ENCODE data around the gene PSMB8. TPM values are rescaled to one million over a fixed set of nuclear protein-coding genes. Genes with fewer than 3 reads are reported as not detected.

PSMB8 gene
- total RNA-seq, 1 experiment from 2014 or later: 70.8 TPM

- DNase-seq: no peak
- Histone ChIP-seq H3K27me3 (ENCODE audit: insufficient read depth, low read depth) (no peaks in the 10 kb centered on the region), H3K36me3 (ENCODE audit: low read depth) (no peaks in the 10 kb centered on the region), H3K79me2 (ENCODE audit: low read depth) (no peaks in the 10 kb centered on the region), H3F3A (ENCODE audit: insufficient read depth, low read depth) (0 out of 2 replicates have a peak, but pooled peaks cover 9% of the 10 kb centered on the region), H4K20me1 (ENCODE audit: insufficient read depth) (no peaks in the 10 kb centered on the region), H3K27ac (no peak overlapping the region), H3K4me3 (no peak overlapping the region), H3K4me1 (replicated peaks; ENCODE audit: insufficient read depth) (peaks cover 10% of the 10 kb centered on the region), H2AFZ (no peak overlapping the region), H3K9me3 (ENCODE audit: insufficient read depth, low read depth) (no peaks in the 10 kb centered on the region), H3K9me2 (ENCODE audit: insufficient read depth) (no peaks in the 10 kb centered on the region), H3K4me2 (no peak overlapping the region)
- TF ChIP-seq EZH2 (IDR thresholded peaks at IDR 0.05; ENCODE audit: low read depth) (no peak), CTCF (conservative IDR thresholded peaks at IDR 0.05) (no peak)
- intact Hi-C loops (cut with micrococcal nuclease; ENCODE audit: unreplicated experiment): loop anchor here (10.0 kb wide), 1 partner anchor 863 kb away; no protein-coding TSS in a partner anchor
- ChIA-PET CTCF (interaction anchor here (1.5 kb wide), 1 partner anchor 26 kb away, joined by 4 read pairs; no protein-coding TSS in a partner anchor), POLR2A (ENCODE audit: unreplicated experiment) (no interaction called here)
- BruUV-seq (replicated peaks): no TSS peak
Measured at GRCh38 chr6:32842021-32842650, 1.7 kb downstream of the PSMB8 start.

- intact Hi-C loops (cut with micrococcal nuclease; ENCODE audit: unreplicated experiment): loop anchor here (10.0 kb wide), 1 partner anchor 864 kb away; no protein-coding TSS in a partner anchor
Measured at GRCh38 chr6:32840604-32841246, 3.1 kb downstream of the PSMB8 start.

More at GRCh38 chr6:32840604-32841246, 3.1 kb downstream of the PSMB8 start:
- Histone ChIP-seq H3K79me2 (ENCODE audit: low read depth) (no peaks in the 10 kb centered on the region), H3K4me2 (no peak overlapping the region), H3F3A (ENCODE audit: insufficient read depth, low read depth) (0 out of 2 replicates have a peak, but pooled peaks cover 9% of the 10 kb centered on the region), H3K4me3 (no peak overlapping the region), H3K9me2 (ENCODE audit: insufficient read depth) (no peaks in the 10 kb centered on the region), H3K4me1 (replicated peaks; ENCODE audit: insufficient read depth) (peaks cover 14% of the 10 kb centered on the region), H2AFZ (no peak overlapping the region), H3K27me3 (ENCODE audit: insufficient read depth, low read depth) (no peaks in the 10 kb centered on the region), H4K20me1 (ENCODE audit: insufficient read depth) (no peaks in the 10 kb centered on the region), H3K27ac (no peak overlapping the region), H3K9me3 (ENCODE audit: insufficient read depth, low read depth) (no peaks in the 10 kb centered on the region), H3K36me3 (ENCODE audit: low read depth) (no peaks in the 10 kb centered on the region)
- BruUV-seq (replicated peaks): no TSS peak
- POLR2A ChIA-PET (ENCODE audit: unreplicated experiment): no interaction called here
- no peak for DNase-seq
- TF ChIP-seq EZH2 (IDR thresholded peaks at IDR 0.05; ENCODE audit: low read depth) (no peak), CTCF (conservative IDR thresholded peaks at IDR 0.05) (no peak)
- CTCF ChIA-PET: interaction anchor here (1.0 kb wide), 1 partner anchor 13 kb away, joined by 4 read pairs; the partner anchor contains the start of genes PSMB9 and TAP1
